ENCODE results near the gene VPS26A. TPM values are rescaled to one million over a fixed set of nuclear protein-coding genes. Genes with fewer than 3 reads are reported as not detected.

VPS26A gene
- polyA plus RNA-seq, 5 donors: 55.7 to 87.4 (median 71.6) TPM

GRCh38 chr10:69217119-69217754, 93.3 kb downstream of the VPS26A start:
- no peak for DNase-seq

- DNase-seq: no peak
Measured at GRCh38 chr10:69218831-69219230, 94.9 kb downstream of the VPS26A start.

GRCh38 chr10:69220041-69220451, 96.1 kb downstream of the VPS26A start, which contains the start of gene HKDC1:
Gene HKDC1, plus strand, starts transcription at chr10:69220332. Its CDS starts 104 bp downstream, at chr10:69220436.
- no peak for DNase-seq

DNA sequence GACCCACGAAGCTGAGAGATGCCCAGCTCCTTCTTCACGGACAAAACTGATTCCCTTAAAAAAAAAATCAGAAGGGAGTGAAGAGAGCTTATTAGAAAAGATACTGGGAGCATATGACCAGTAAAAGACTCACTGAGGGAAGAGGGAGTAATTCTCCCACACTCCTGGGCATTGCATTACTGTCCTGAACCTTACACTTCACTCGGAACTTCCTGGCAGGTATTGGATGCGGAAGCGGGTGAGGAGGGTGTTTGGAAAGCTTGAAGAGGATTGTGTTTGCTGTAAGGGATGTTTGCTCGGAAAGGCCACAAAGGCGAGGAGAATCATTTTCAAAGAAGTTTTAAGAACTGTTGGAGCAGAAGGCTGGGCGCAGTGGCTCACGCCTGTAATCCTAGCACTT, 96.5 kb downstream of the VPS26A start:
- DNase-seq: no peak

Other genes starting within 250 kb of the VPS26A start
- gene DDX50, start 222.9 kb upstream of the VPS26A start, polyA plus RNA-seq (ENCODE audit: insufficient read depth in 1 of 5, insufficient read length in 5 of 5, low replicate concordance in 1 of 5): 10 to 100 TPM; 52.2 to 70.8 (median 61.6) TPM
- gene DDX21, start 168.0 kb upstream of the VPS26A start, polyA plus RNA-seq (ENCODE audit: insufficient read depth in 1 of 5, insufficient read length in 5 of 5, low replicate concordance in 1 of 5): 10 to 100 TPM; 43.7 to 55.3 (median 46.9) TPM
- gene KIFBP, start 135.4 kb upstream of the VPS26A start, polyA plus RNA-seq (ENCODE audit: insufficient read depth in 1 of 5, insufficient read length in 5 of 5, low replicate concordance in 1 of 5): 10 to 100 TPM; 24.8 to 33.7 (median 28.3) TPM
- gene SRGN, start 36.1 kb upstream of the VPS26A start, polyA plus RNA-seq (ENCODE audit: insufficient read depth in 1 of 5, insufficient read length in 5 of 5, low replicate concordance in 1 of 5): 10 to 100 TPM; 25.5 to 37.5 (median 31.3) TPM
- 10 to 100 TPM; 35.1 to 43.3 (median 40.8) TPM for gene SUPV3L1, start 56.1 kb downstream of the VPS26A start, polyA plus RNA-seq (ENCODE audit: insufficient read depth in 1 of 5, insufficient read length in 5 of 5, low replicate concordance in 1 of 5)
- 1 to 10 TPM; 1.1 to 5.5 (median 3.4) TPM for gene HKDC1, start 96.2 kb downstream of the VPS26A start, polyA plus RNA-seq (ENCODE audit: insufficient read depth in 1 of 5, insufficient read length in 5 of 5, low replicate concordance in 1 of 5)
- gene HK1, start 154.3 kb downstream of the VPS26A start, polyA plus RNA-seq (ENCODE audit: insufficient read depth in 1 of 5, insufficient read length in 5 of 5, low replicate concordance in 1 of 5): 10 to 100 TPM; 45.5 to 62.7 (median 53.4) TPM